ENCODE measurements around the gene UROC1.

DNA sequence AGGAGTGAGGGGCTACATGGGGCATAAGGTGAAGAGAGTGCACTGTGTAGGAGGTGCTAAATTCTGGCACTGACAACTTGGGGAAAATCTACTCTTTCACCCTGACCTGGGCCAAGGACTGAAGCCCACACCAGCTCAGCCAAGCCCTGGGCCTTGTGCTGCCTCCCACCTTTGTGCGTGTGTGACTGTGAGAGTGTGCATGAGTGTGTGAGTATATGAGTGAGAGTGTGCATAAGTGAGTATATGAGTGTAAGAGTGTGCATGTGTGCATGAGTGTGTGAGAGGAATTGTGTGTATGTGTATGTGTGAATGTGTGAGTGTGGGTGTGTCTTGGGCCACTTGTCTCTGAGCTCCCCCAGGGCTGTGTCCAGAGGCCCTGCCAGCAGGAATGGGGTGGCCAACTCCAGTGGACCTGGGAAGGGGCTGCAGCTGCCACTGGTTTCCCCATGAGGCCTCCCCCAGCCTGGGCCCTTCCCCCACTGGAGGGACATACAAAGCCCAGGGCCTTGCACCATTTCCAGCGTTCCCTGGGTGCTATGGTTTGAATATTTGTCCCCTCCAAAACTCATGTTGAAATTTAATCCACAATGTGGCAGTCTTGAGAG lies 26.0 kb upstream of the UROC1 start:
- TF ChIP-seq, protein P1, sequence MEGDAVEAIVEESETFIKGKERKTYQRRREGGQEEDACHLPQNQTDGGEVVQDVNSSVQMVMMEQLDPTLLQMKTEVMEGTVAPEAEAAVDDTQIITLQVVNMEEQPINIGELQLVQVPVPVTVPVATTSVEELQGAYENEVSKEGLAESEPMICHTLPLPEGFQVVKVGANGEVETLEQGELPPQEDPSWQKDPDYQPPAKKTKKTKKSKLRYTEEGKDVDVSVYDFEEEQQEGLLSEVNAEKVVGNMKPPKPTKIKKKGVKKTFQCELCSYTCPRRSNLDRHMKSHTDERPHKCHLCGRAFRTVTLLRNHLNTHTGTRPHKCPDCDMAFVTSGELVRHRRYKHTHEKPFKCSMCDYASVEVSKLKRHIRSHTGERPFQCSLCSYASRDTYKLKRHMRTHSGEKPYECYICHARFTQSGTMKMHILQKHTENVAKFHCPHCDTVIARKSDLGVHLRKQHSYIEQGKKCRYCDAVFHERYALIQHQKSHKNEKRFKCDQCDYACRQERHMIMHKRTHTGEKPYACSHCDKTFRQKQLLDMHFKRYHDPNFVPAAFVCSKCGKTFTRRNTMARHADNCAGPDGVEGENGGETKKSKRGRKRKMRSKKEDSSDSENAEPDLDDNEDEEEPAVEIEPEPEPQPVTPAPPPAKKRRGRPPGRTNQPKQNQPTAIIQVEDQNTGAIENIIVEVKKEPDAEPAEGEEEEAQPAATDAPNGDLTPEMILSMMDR (conservative IDR thresholded peaks at IDR 0.05; ENCODE audit: low read depth, low read length), result no peak
- TF ChIP-seq SMC3 (IDR thresholded peaks at IDR 0.05; ENCODE audit: low read depth, low read length), result no peak
- no peak for TF ChIP-seq BHLHE40 (IDR thresholded peaks at IDR 0.05; ENCODE audit: low read depth, low read length)
- TF ChIP-seq POLR2A (IDR thresholded peaks at IDR 0.05; ENCODE audit: low read depth, low read length), result no peak
- no peak for TF ChIP-seq RAD21 (IDR thresholded peaks at IDR 0.05; ENCODE audit: low read length)
